Neural progenitor cell (in vitro differentiated cells): ENCODE data around the gene KDM5D.

Source experiments
- CTCF ChIP-seq: fragments of 200-600 bp; sonication (generic); IDR thresholded peaks from 2 replicates; pipeline ENCODE4 v1.5.1; 2017; ENCODE audit warnings: antibody characterized with exemption, mild to moderate bottlenecking
- EZH2 ChIP-seq: fragments of 200-600 bp; sonication (generic); IDR thresholded peaks from 2 replicates; pipeline ENCODE4 v1.6.1; 2017; ENCODE audit warnings: antibody characterized with exemption, mild to moderate bottlenecking, moderate library complexity

- TF ChIP-seq CTCF (no peak), EZH2 (no peak)
Observed at GRCh38 chrY:19713430-19713829, 31.1 kb downstream of the KDM5D start.
